Suprapubic skin (tissue), 4 donors: Measurements from ENCODE around the gene CLSTN1.

ENCODE experiments used
- CTCF ChIP-seq, 2 donors: fragments of 200-600 bp in 1 of 2; fragments of 450-650 bp in 1 of 2; sonication (generic) in 1 of 2; IDR thresholded peaks; one replicate each; pipeline ENCODE4 v1.5.1; 2016 to 2019; ENCODE audit warnings: antibody characterized with exemption in 2 of 2, mild to moderate bottlenecking in 1 of 2, moderate library complexity in 1 of 2
- EP300 ChIP-seq: sonication (generic); formaldehyde crosslinking; IDR thresholded peaks from one replicate; pipeline ENCODE4 v1.6.1; 2017; ENCODE audit warnings: antibody characterized with exemption
- POLR2A ChIP-seq, 2 donors: fragments of 450-650 bp; IDR thresholded peaks; one replicate each; pipeline ENCODE4 v1.6.1; 2017; ENCODE audit warnings: antibody characterized with exemption in 2 of 2, mild to moderate bottlenecking in 2 of 2, moderate library complexity in 2 of 2
- POLR2AphosphoS5 ChIP-seq, 3 donors: sonication (generic); formaldehyde crosslinking; IDR thresholded peaks; one replicate each; pipeline ENCODE4 v1.6.1; 2017; ENCODE audit warnings: antibody characterized with exemption in 3 of 3

- no peak for TF ChIP-seq CTCF (IDR thresholded peaks at IDR 0.05)
- TF ChIP-seq EP300, result no peak
- TF ChIP-seq POLR2AphosphoS5 (IDR thresholded peaks at IDR 0.05), result no peak
- TF ChIP-seq POLR2A (IDR thresholded peaks at IDR 0.05), result no peak
Measured at GRCh38 chr1:9807541-9807940, 16.2 kb downstream of the CLSTN1 start.
